GM12878 (cell line): Measurements from ENCODE around the gene THUMPD3. TPM values are rescaled to one million over a fixed set of nuclear protein-coding genes. Genes with fewer than 3 reads are reported as not detected.
A peak's percentile ranks its signal among the peaks of the same experiment; 100 is the strongest.

ENCODE experiments used
- ATAC-seq: fragments of 200-7000 bp; cut with Tn5 transposase; 3 replicates; pipeline ENCODE4 v1.9.1; 2020; ENCODE audit warnings: mild to moderate bottlenecking, moderate library complexity
- BruUV-seq: library from RNA; stranded (reverse); fragments of 400-500 nt; replicated peaks from 2 replicates; lab custom pipeline; 2021; lab: Mats Ljungman, UMichigan
- CTCF ChIA-PET: fragments of 300-600 bp; sonication (Branson Sonifier 250); formaldehyde crosslinking; extraction: SDS; loops from one replicate; lab custom pipeline; 2021; ENCODE audit warnings: inconsistent platforms; lab: Yijun Ruan, JAX
- POLR2A ChIA-PET: fragments of 350-600 bp; formaldehyde crosslinking; extraction: SDS; loops from one replicate; lab custom pipeline; 2021; ENCODE audit warnings: inconsistent platforms; lab: Charles Lee
- RAD21 ChIA-PET: fragments of 300-600 bp; sonication (Branson Sonifier 250); formaldehyde crosslinking; loops from one replicate; lab custom pipeline; 2023; ENCODE audit warnings: antibody characterized with exemption; ENCODE audit not compliant: unreplicated experiment; lab: Charles Lee
- SMC1A ChIA-PET: fragments of 300-600 bp; sonication (Branson Sonifier 250); formaldehyde crosslinking; loops from one replicate; lab custom pipeline; 2023; ENCODE audit not compliant: unreplicated experiment, uncharacterized antibody; lab: Charles Lee
- DNase-seq: peaks from one replicate; pipeline ENCODE4 v3.0.0-alpha.2; 2011; ENCODE audit warnings: low read depth, low spot score
- FAIRE-seq: peaks from 3 replicates; lab custom pipeline; 2011; peaks lifted over from hg19 to GRCh38; lab: Jason Lieb, UNC
- H2AFZ ChIP-seq: 2 replicates; pipeline ENCODE4 v1.6.0; 2011; ENCODE audit warnings: low read depth, low read length, control low read depth; ENCODE audit not compliant: control insufficient read depth
- H3K27ac ChIP-seq: 2 replicates; pipeline ENCODE4 v1.5.1; 2011; ENCODE audit warnings: control low read depth; ENCODE audit not compliant: control insufficient read depth, insufficient read depth
- H3K27me3 ChIP-seq, 2 experiments: replicated peaks in 1 of 2; 2 replicates each; pipeline versions ENCODE4 v1.6.0 to v1.6.1; 2011; ENCODE audit warnings: low read length in 1 of 2; ENCODE audit not compliant: control insufficient read depth in 2 of 2, insufficient read depth in 2 of 2
- H3K36me3 ChIP-seq, 2 experiments: 2 replicates each; pipeline ENCODE4 v1.5.1; 2011; ENCODE audit warnings: low read length in 1 of 2; ENCODE audit not compliant: control insufficient read depth in 2 of 2, insufficient read depth in 2 of 2
- H3K4me1 ChIP-seq: 2 replicates; pipeline ENCODE4 v1.6.1; 2011; ENCODE audit warnings: mild to moderate bottlenecking, low read length, moderate library complexity, mixed read lengths; ENCODE audit not compliant: control insufficient read depth, insufficient read depth
- H3K4me2 ChIP-seq: 2 replicates; pipeline ENCODE4 v1.6.0; 2011; ENCODE audit warnings: control low read depth; ENCODE audit not compliant: control insufficient read depth, insufficient read depth
- H3K4me3 ChIP-seq: fragments of 200-600 bp; sonication (generic); 2 replicates; pipeline ENCODE4 v1.5.1; 2016
- H3K79me2 ChIP-seq: 2 replicates; pipeline ENCODE4 v1.6.0; 2011; ENCODE audit warnings: low read length; ENCODE audit not compliant: control insufficient read depth, insufficient read depth
- H3K9ac ChIP-seq: 2 replicates; pipeline ENCODE4 v1.8.0; 2011; ENCODE audit warnings: low read length, control low read depth, mixed read lengths; ENCODE audit not compliant: control insufficient read depth, insufficient read depth
- H3K9me3 ChIP-seq: replicated peaks from 3 replicates; pipeline ENCODE4 v1.5.1; 2011; ENCODE audit warnings: mild to moderate bottlenecking, low read length; ENCODE audit not compliant: control insufficient read depth, insufficient read depth
- H4K20me1 ChIP-seq: 2 replicates; pipeline ENCODE4 v1.6.0; 2011; ENCODE audit not compliant: control insufficient read depth, insufficient read depth
- KDM1A ChIP-seq: fragments of 200-600 bp; sonication (generic); IDR thresholded peaks from 2 replicates; pipeline ENCODE4 v1.6.1; 2016; ENCODE audit warnings: borderline replicate concordance
- MTA3 ChIP-seq: IDR thresholded peaks from 2 replicates; pipeline ENCODE4 v1.6.1; 2012; ENCODE audit warnings: low read length, inconsistent platforms, borderline replicate concordance
- WGBS: methylation state at CpG from one replicate; pipeline ENCODE4 v1.1.6; 2016; ENCODE audit warnings: low lambda C conversion rate; ENCODE audit not compliant: insufficient replicate concordance, insufficient coverage; ENCODE audit errors: missing lambda C conversion rate; 5-methylcytosine and 5-hydroxymethylcytosine counted together
- in situ Hi-C: fragments of 300-500 bp; cut with MboI; formaldehyde crosslinking; loops from 9 replicates; pipeline ENCODE4 v1.14.3; 2018; ENCODE audit warnings: mixed read lengths
- intact Hi-C: fragments of 100-400 bp; cut with micrococcal nuclease; formaldehyde crosslinking; loops from one replicate; pipeline ENCODE4 v1.14.2; 2022; ENCODE audit not compliant: unreplicated experiment
- polyA plus RNA-seq, 11 experiments: library from polyadenylated mRNA; depleted of rRNA in 4 of 11; unstranded in 6 of 11; stranded (reverse) in 5 of 11; fragments of >200 nt; fragmentation: Nextera tagmentation in 4 of 11; fragmentation: Illumina TruSeq in 1 of 11; extraction: Ambion mirVana in 4 of 11; extraction: Trizol in 1 of 11; gene quantifications; 1 replicate in 1 of 11; 2 replicates in 10 of 11; pipeline versions ENCODE4 v1.2.1 to v1.2.3, GENCODE V29; 2011 to 2016; ENCODE audit warnings: inconsistent platforms in 2 of 11, missing spikeins in 2 of 11, low read depth in 1 of 11
- total RNA-seq, 4 experiments: library from RNA; depleted of rRNA in 3 of 4; stranded (reverse); fragments of >200 nt in 3 of 4; fragmentation: Illumina TruSeq in 1 of 4; extraction: Trizol in 1 of 4; gene quantifications; 2 replicates each; pipeline versions ENCODE4 v1.2.1 to v1.2.3, GENCODE V29; 2013 to 2021
- TF ChIP-seq, protein P1 (sequence below), 3 experiments: IDR thresholded peaks in 2 of 3; conservative IDR thresholded peaks in 1 of 3; 2 replicates each; pipeline ENCODE4 v1.5.1; 2011; ENCODE audit warnings: low read depth in 3 of 3, low read length in 3 of 3, mild to moderate bottlenecking in 3 of 3, control low read depth in 2 of 3, moderate library complexity in 2 of 3, inconsistent platforms in 1 of 3, mixed read lengths in 1 of 3; ENCODE audit not compliant: control insufficient read depth in 2 of 3, insufficient read depth in 1 of 3; ENCODE audit errors: extremely low read depth in 1 of 3

Gene THUMPD3
- total and polyA plus RNA-seq, 10 of the 15 experiments (the other 5 are each of a cell fraction or from before 2014, with no cell fraction given): 28.7 to 47.4 (median 41.8) TPM

DNA sequence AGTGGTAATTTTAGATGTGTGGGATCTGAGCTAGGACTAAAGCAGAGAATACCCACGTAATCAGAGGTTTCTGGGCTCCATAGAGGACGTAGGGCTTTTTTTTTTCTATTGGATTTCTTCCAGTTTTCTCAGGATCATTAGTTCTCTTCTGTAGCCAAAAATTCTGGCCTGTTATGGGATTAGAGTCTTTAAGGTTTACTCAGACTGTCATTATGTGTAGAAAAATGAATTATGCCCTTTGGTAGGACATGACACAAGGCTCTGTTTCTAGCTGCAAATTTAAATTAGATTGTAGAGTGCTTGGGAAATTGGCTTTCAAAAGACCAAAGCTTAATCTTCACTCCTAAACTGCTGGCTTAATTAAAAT is 36.5 kb downstream of the THUMPD3 start:
- 0% methylated on average over 2 of the region's 2 CpGs for WGBS
- Histone ChIP-seq H2AFZ (no peak overlapping the region), H3K27ac (peak overlapping the region; percentile 100), H3K4me2 (peak overlapping the region; percentile 70), H3K36me3 (peaks cover 0 to 13% of the 10 kb centered on the region in 2 experiments; a peak in 3 of 4 replicates), H3K4me3 (peak overlapping the region; percentile 99), H3K79me2 (peaks cover 91% of the 10 kb centered on the region), H3K27me3 (no peaks in the 10 kb centered on the region), H3K9me3 (no peaks in the 10 kb centered on the region), H4K20me1 (no peaks in the 10 kb centered on the region; the same call in 1 of the 2 replicates), H3K4me1 (peaks cover 5% of the 10 kb centered on the region; the same call in 1 of the 2 replicates), H3K9ac (peak overlapping the region; percentile 99)
- CTCF ChIA-PET: interaction anchor here (1.3 to 2.3 kb wide), 5 partner anchors 10 to 46 kb away, joined by 4 to 11 read pairs (median 8); partner anchors contain the start of gene THUMPD3
- RAD21 ChIA-PET: interaction anchor here (0.7 to 2.1 kb wide), 6 partner anchors 11 to 46 kb away, joined by 3 to 5 read pairs (median 4); partner anchors contain the start of gene THUMPD3
- SMC1A ChIA-PET: interaction anchor here (0.8 to 2.3 kb wide), 11 partner anchors 9 to 328 kb away, joined by 3 to 15 read pairs (median 4); partner anchors contain the start of gene THUMPD3
- no peak for ATAC-seq
- no peak for FAIRE-seq
- in situ Hi-C loops (no loop called here), intact Hi-C loops (no loop called here)
- no peak for DNase-seq
- BruUV-seq: no TSS peak
- TF ChIP-seq KDM1A (no peak), MTA3 (peak; percentile 11; the same call in 1 of the 2 replicates)
- TF ChIP-seq, protein P1, sequence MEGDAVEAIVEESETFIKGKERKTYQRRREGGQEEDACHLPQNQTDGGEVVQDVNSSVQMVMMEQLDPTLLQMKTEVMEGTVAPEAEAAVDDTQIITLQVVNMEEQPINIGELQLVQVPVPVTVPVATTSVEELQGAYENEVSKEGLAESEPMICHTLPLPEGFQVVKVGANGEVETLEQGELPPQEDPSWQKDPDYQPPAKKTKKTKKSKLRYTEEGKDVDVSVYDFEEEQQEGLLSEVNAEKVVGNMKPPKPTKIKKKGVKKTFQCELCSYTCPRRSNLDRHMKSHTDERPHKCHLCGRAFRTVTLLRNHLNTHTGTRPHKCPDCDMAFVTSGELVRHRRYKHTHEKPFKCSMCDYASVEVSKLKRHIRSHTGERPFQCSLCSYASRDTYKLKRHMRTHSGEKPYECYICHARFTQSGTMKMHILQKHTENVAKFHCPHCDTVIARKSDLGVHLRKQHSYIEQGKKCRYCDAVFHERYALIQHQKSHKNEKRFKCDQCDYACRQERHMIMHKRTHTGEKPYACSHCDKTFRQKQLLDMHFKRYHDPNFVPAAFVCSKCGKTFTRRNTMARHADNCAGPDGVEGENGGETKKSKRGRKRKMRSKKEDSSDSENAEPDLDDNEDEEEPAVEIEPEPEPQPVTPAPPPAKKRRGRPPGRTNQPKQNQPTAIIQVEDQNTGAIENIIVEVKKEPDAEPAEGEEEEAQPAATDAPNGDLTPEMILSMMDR (IDR thresholded peaks at IDR 0.05 in 2 of 3, conservative IDR thresholded peaks at IDR 0.05 in 1 of 3; ENCODE audit: control insufficient read depth in 2 of 3, extremely low read depth in 1 of 3, insufficient read depth in 1 of 3, low read depth in 3 of 3, low read length in 3 of 3): no peak
- POLR2A ChIA-PET: interaction anchor here (0.6 to 2.0 kb wide), 10 partner anchors 9 to 392 kb away, joined by 3 to 13 read pairs (median 5); partner anchors contain the start of gene THUMPD3
